HG03064 (cell line): Measurements from ENCODE around the gene SNAP47.

Source experiments
- ATAC-seq: cut with Tn5 transposase; IDR thresholded peaks from one replicate; pipeline ENCODE4 v1.9.1; 2021; ENCODE audit warnings: low read depth; ENCODE audit not compliant: unreplicated experiment

SNAP47 gene

GRCh38 chr1:227766653-227767277 lies 31.5 kb downstream of the SNAP47 start:
- no peak for ATAC-seq

GRCh38 chr1:227767401-227768124 lies 32.3 kb downstream of the SNAP47 start:
- no peak for ATAC-seq

DNA sequence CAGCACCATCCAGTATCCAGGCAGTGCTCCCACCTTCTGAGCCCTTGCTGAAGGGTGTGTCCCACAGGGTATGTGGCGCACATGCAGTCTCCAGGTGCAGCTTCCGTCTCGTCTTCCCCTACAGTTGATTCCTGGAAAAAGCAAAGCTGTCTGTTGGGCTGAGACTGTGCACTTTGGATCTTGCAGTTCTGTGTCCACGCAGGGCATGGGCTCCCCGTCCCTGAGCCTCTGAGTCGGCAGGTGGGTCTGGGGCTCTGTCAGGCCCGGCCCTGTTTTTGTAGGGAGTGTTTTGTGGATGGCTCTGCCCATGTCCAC lies 32.8 kb downstream of the SNAP47 start:
- no peak for ATAC-seq

DNA sequence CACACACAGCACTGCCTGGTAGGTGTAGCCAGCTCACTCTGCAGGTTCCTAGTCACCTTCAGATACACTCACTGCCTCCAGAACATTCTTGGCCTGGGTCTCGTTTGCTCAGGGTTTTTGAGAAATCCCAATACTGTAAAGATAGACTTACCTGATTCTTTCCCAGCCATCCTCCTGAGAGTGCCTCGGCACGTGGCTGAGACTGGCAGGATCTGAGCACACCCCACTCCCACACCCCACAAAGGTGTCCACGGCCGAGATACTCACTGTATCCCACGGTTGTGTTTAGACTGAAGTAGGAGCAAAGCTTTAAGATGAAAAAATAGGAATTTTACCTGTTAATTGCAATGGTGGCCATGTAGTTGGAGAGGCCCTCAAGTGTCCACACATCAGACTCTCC lies 33.4 kb downstream of the SNAP47 start:
- no peak for ATAC-seq

- ATAC-seq, result no peak
Observed at GRCh38 chr1:227769047-227769935, 34.1 kb downstream of the SNAP47 start.

DNA sequence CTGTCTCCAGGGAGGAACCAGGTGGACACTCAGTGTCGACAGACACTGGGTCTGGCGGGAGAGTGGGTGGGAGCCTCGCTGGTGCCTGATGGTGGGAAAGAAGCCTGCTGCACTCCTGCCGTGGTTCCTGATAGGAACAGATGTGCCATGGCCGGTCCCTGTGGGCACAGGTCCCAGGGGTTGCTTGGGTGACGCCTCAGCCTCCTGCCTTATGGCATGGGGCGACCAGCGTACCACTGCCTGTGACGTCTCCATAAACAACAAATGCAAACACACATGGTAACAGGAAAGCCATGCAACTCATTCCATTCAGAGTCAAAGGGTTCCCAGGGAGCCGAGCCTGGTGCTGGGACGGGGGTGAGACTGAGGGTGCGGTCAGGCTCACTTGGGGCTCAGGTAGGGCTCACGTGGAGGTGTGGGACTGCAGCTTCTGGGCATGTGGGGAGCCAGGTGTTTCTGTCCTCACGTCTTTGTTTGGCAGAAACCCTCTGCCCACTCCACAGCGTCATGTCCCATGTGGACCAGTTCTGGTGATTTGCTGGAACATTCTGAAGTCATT lies 34.8 kb downstream of the SNAP47 start:
- ATAC-seq, result no peak

GRCh38 chr1:227770812-227771211 lies 35.6 kb downstream of the SNAP47 start:
- no peak for ATAC-seq

GRCh38 chr1:227771326-227771725 lies 36.1 kb downstream of the SNAP47 start:
- ATAC-seq, result no peak

- ATAC-seq, result no peak
Observed at GRCh38 chr1:227771771-227772170, 36.5 kb downstream of the SNAP47 start.

DNA sequence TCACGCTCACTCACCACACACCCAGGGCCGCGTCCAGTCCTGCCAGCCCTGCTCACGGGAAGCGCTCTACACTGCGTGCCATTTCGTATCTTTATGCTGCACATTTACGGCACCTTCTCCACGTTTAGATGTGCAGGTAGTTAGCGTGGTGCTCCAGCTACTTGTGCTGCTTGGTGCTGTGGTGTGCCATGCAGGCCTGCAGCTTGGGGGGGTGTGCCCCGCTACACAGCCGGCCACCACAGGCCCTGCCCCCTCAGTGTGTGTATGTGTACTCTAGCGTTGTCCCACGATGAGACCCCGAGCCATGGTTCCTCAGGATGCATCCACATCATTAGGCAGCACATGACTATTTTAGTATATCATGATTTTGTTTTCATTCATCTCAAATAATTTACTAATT lies 38.3 kb downstream of the SNAP47 start:
- no peak for ATAC-seq

DNA sequence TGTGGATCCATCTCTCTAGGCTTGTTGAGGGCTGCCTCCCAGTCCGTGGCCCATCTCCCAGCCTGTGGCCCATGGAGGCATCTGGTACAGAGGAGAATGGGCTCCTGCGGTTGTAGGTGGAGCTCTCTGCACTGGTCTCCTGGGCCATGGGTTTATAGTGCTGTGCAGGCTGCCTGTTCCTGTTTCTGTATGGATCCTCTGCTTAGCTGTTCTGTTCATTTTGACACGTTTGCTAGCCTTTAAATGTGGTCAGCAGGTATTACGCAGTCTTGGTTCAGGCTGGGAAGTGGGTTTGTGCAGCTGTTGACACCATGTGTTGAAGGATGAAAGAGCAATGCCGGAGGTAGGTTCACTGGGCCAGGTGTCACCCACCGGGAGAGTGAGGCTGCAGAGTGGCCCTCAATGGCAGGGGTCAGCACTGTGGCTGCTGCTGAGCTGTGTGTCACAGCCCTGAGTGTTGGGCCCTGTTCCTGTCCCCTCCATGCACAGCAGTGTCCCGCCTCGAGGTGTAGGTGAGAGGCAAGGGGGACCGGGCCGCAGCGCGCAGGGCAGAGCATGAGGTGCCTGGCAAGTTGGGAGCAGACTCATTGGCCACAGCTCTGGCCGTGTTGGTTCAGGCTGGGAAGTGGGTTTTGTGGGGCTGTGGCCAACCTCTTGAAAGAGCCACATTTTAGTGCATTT lies 39.0 kb downstream of the SNAP47 start:
- no peak for ATAC-seq

GRCh38 chr1:227774821-227775661 lies 39.8 kb downstream of the SNAP47 start:
- ATAC-seq, result no peak

- no peak for ATAC-seq
Observed at GRCh38 chr1:227775841-227776240, 40.6 kb downstream of the SNAP47 start.

DNA sequence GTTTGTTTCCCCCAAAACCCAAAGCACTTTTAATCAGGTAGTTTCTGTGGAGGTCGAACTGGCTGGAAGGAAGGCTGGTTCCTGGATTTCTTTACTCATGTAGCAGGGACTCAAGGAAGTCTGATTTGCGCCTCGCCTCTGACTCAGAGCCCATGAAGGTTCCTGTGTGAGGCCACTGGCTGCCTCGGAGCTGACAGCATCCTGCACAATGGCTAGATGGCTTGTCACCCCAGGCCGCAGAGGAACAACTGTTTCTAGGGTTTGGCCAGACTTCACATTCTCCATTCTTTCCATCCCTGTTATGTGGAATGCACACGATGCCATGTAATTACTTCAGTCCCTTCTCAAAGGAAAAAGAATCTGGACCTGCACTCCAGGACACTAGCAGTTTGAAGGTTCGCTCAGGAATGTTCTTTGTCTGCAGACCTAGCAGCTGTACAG lies 41.1 kb downstream of the SNAP47 start:
- ATAC-seq, result no peak

GRCh38 chr1:227777156-227777555 lies 41.9 kb downstream of the SNAP47 start:
- ATAC-seq, result no peak

DNA sequence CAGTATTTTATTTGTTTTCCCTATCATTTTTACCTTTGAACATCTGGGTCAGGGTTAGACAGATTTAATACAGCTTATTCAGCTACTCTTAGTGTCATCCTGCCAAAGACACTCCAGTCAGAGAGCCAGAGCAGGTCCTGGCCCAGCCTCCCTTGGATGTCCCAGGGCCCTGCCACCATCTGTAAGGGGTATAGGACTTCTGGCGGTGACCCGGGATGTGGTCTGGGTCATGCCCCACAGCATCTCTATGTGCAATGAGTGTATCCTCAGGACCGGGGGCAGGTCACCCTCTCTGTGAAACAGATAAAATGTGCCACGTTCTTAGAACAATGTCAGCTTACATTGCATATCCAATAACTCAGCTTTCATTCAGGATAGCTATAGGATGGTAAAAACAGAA lies 42.4 kb downstream of the SNAP47 start:
- ATAC-seq, result no peak

DNA sequence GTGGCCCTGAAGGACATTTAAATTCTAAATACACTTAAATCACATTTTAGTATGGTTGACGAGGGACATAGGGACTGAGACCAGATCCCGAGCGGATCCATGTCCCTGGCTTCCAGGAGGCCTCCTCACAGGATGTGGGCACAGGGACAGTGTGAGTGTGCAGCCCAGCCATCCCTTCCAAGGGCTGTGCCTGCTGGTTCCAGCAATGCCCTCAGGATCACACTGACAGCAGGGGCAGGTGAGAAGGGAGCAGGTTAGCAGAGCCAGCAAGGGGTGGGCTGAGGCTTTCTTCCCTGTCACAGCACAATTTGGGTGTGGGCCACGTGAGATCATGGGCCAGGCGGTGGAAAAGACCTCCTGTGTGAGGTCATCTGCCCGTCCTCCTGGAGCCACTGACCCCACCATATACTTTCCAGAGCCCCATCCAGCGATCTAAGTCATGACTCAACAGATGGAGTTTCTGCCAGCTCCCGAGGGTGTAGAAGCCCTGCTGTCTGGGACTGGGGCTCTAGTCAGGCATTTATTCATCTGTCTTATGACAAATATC lies 43.2 kb downstream of the SNAP47 start:
- ATAC-seq, result no peak

DNA sequence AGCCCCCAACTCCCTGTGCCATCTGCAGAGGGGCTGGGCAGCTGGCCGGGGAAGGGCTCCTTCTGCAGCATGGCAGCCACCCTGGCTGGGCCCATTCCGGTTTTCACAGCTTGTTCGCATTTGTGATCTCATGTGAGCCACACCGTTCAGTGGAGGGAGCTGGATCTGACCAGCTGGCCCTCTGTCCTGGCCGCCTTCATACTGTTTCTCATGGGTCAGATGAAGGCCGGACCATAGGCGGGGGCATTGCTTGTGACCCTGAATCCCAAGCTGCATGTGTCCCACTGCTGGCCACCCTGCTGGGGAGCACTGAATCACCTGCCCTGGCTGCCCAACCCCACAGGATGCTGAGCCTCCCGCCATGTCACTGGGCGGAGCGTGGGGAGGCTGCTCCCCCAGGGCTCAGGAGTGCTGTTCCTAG lies 43.8 kb downstream of the SNAP47 start:
- ATAC-seq, result no peak

DNA sequence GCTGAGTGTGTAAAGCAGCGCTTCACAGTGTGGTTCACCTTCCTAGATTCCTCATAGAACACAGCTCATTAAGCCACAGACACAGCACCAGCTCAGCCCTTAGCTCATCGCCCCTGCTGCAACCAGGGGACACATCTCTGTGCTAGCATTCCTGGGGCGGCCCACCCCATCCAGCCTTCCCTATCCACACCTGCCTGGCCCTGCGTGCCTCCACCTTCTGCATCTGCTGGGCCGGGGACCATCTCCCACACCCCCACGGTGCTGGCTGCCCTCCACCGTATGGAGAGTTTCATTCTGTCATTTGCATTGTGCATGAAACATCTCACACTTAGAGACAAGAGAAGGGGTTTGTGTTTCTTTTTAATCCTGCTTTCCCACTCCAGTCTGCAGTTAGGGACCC lies 44.5 kb downstream of the SNAP47 start:
- ATAC-seq, result no peak
